Heart left ventricle (tissue), 13 donors: Measurements from ENCODE around the gene PGAP6.

Experiments
- POLR2A ChIP-seq, 2 donors: fragments of 450-650 bp; IDR thresholded peaks; one replicate each; pipeline ENCODE4 v1.6.1; 2017; ENCODE audit warnings: antibody characterized with exemption in 2 of 2, mild to moderate bottlenecking in 2 of 2, moderate library complexity in 2 of 2
- TF ChIP-seq, protein P1 (sequence below), 12 donors: fragments of 200-600 bp; sonication (generic) in 4 of 12; IDR thresholded peaks; one replicate each; pipeline versions ENCODE4 v1.5.0 to v1.8.0; 2018 to 2022; ENCODE audit warnings: antibody characterized with exemption in 12 of 12, mild to moderate bottlenecking in 5 of 12
- donor health status: ischemic (EF 13 %, LVEDD 7.1; RV severe dilation, severe dysfunction).
- donor health status: DM: no; HTN: yes; CAD: no.
- donor health status: DM: no; HTN: no; CAD: no.
- donor health status: ischemic (EF 25% LVEDD 6.9; RV normal size, moderate dysfunction).
- donor health status: ischemic (EF 25% LVEDD 5.7; RV mildly dilated, moderate dysfunction).
- donor health status: ischemic (EF 35%, LVEDD 5.7; RV mildly dilated, moderate dysfunction).
- donor health status: nonischemic (EF 11% LVEDD 7.7; RV severe dilation, severe dysfunction).
- donor health status: DM: yes; HTN: yes; CAD: no.
- donor health status: PGD.
- donor health status: ischemic (EF 29% LVEDD 5.4; RV normal size, mild dysfunction).
- donor health status: nonischemic (EF 23%, LVEDD 6.1; RV moderate dilation, normal function).

DNA sequence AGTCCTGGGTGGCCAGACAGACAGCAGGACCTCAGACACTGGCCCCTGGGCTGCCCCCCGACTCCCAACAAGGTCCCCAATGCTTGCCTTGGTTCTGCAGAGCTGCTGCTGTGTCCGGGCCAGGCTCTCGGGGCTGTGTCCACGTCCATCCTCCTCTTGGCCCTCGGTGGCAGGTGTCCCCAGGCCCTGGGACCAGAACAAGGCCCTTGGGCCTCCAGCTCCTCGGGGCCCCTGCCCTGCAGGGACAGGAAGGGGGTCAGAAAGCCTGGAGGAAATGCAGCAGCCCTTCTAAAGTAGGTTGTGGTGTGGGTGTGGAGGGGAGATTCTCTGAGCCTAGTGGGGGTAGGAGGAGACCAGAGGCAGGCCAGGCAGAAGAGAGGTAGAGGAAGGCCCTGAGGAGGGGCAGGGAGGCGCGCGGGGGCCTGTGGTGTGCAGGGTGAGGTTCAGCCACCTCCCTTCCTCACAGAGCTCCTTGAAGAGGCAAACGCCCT, 26.8 kb downstream of the PGAP6 start:
- TF ChIP-seq, protein P1, sequence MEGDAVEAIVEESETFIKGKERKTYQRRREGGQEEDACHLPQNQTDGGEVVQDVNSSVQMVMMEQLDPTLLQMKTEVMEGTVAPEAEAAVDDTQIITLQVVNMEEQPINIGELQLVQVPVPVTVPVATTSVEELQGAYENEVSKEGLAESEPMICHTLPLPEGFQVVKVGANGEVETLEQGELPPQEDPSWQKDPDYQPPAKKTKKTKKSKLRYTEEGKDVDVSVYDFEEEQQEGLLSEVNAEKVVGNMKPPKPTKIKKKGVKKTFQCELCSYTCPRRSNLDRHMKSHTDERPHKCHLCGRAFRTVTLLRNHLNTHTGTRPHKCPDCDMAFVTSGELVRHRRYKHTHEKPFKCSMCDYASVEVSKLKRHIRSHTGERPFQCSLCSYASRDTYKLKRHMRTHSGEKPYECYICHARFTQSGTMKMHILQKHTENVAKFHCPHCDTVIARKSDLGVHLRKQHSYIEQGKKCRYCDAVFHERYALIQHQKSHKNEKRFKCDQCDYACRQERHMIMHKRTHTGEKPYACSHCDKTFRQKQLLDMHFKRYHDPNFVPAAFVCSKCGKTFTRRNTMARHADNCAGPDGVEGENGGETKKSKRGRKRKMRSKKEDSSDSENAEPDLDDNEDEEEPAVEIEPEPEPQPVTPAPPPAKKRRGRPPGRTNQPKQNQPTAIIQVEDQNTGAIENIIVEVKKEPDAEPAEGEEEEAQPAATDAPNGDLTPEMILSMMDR (IDR thresholded peaks at IDR 0.05): no peak
- TF ChIP-seq POLR2A (IDR thresholded peaks at IDR 0.05): no peak
